Measurements from ENCODE around the gene PODN.

PODN gene

GRCh38 chr1:53115403-53116306 is 53.6 kb downstream of the PODN start:
- no peak for DNase-seq

DNA sequence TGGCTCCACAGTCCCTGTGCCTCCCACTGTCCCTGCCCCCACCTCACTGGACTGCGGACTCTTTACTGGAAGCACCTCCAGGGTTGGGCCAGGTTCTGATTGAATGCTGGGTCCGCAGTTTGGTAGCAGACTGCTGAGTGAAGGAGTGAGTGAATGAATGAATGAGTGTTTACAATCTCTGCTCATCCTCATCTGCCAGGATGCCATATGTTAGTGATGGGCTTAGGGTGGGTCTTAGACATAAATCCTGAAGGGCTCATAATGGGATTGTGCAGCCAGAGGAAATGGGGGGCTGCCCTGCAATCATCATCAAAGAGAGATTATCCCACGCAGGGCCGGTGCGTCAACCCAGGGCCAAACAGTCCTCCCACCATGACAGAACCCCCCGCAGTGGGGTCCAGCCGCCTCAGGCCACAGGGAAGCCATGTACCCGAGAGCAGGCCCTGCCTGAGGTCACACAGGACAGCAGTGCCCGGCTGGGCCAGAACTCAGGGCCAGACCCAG is 54.3 kb downstream of the PODN start:
- no peak for DNase-seq

GRCh38 chr1:53116933-53117600 is 55.1 kb downstream of the PODN start:
- DNase-seq = no peak

DNA sequence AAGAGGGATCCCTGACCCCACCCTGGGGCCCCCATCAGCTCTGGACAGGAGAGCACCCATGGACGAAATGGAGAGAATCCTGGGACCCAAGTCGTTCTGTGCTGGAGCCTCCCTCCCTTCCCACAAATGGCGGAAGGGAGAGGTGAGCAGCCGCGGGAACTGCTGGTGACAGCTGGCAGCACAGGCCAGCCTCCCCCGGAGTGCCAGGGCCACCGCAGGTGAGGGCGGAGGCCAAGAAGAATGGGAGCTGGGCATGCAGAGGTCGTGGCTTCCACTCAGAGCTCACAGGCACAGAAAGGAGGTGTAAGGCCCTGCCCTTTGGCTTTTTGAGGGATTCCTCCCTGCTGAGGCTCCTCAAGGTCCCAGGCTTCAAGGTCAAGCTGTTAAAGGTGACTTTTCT is 55.8 kb downstream of the PODN start:
- DNase-seq = no peak

DNA sequence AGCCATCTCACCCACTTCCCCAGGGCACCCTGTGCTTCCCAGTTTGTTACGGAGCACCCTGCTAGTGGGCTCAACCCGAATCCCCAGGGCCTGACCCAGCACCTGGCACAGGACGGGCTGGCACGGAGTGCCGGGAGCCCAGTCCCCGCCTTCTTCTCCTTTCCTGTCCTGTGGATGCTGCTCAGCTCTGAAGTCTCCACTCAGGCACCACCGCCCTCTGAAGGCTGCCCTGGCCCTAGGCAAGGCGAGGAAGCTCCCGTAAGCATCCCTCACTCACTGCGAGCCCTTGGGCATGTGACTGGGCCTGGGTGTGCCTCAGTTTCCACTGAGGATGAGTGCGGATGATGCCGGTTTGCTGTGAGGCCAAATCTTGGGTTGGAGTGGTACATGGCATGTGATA is 58.6 kb downstream of the PODN start:
- DNase-seq = no peak

DNA sequence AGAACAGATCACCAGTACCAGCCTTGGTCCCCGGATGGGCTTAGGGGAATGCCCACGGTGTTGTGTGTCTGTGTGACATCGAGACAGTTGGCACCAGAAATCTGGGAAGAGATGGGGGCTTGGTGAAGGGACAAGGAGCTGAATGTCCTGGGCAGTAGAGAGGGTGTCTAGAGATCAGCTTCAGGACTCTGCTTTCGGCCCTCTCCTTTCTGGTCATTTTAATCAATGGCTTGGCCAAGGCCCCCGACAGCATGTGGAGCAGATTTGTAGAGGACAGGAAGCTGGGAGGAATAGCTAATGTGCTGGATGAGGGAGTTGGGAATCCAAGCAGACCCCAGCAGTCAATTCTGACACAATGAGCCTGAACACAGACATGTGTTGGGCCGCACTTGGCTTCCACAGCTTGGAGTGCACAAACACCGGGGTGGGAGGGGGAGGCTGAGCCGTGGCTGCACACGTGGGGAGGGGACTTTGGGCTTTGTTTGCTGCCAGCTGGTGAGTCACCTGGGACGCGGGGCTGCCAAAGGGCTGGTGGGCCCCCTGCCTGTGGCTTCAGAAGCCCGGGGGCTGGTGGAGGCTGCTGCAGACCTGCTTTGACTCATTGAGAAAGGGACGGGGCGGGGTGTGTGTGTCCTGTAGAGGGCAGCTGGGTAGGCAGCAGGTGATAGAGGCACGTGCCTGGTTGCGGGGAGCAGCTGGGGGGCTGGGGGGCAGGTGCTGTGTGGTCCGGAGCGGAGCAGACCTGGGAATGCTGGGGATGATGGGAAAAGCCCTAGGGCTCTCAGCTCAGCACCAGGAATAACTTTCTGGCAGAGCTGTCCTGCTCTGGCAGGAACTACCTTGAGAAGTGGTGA is 59.5 kb downstream of the PODN start:
- DNase-seq = no peak

DNA sequence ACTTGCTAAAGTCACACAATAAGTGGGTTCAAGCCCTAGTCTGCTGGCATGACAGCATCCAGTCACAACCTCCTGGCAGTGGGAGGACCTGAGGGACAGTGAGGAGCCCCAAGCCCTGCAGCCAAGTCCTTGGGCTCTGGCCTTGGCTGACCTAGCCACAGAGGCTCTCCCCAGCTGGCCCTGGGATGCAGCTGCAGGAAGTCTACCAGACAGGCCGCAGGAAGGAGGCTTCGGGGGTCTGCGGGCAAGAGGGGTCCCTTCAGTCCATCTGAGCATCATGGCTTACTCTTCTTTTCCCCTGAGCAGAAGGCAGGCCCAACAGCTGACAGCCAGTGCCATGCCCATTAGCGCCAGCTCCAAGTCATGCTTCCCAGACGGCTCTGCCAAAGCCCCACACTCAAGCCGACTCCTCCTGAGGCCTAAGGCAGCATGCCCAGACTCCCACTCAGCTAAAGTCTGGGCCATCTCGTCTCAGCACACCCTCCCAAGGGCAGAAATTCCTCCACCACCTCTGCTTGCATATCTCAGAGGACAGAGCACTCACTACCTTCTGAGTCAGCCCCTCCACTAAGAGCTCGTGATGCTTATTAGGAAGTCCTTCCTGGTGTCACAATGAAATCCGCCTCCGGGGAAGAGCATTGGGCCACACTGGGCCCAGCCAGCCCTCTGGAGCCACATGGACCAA is 60.3 kb downstream of the PODN start:
- no peak for DNase-seq

DNA sequence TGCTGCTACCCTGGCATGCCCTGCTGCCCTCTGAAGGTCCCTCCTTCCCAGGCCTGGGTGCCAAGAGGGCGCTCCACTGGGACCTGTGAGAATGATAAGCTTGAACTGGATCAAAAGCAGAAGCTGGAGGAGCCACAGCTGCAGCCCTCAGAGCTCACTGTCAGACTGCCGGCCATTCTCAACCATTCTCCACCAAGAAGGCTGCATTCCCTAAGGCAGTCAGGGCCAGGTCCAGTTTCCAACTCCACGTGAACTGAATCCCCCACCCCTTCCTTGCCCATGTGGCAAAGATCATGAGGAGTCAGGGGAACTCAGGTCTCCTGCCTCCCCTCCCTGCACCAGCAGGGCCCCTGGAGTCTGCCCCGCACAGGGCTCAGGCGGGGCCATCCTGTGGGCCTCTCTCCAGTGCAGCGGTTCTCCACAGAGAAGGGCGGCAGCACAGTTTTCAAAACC is 61.0 kb downstream of the PODN start:
- DNase-seq = no peak

- DNase-seq = no peak
These were observed 61.6 kb downstream of the PODN start for GRCh38 chr1:53123453-53124140.

DNA sequence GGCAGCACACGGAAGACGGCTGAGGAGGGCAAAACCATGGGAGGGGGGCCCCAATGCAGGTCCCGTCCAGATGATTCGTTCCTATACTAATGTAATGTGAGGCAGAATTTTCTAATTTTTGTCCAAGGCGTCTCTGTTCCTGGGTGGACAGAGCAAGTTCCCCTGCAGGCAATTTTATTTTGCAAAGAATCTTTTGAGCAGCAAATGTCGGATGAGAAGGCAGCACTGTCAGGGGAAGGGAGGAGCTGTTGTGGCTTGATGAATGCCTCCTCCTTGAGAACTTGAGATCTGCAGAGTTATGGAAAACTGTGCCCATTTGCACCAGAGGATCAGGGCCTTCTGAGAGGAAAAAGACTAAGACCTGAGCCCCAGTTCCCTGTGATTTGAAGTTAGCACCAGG is 63.1 kb downstream of the PODN start:
- no peak for DNase-seq

GRCh38 chr1:53125623-53126360 is 63.8 kb downstream of the PODN start:
- DNase-seq = no peak

DNA sequence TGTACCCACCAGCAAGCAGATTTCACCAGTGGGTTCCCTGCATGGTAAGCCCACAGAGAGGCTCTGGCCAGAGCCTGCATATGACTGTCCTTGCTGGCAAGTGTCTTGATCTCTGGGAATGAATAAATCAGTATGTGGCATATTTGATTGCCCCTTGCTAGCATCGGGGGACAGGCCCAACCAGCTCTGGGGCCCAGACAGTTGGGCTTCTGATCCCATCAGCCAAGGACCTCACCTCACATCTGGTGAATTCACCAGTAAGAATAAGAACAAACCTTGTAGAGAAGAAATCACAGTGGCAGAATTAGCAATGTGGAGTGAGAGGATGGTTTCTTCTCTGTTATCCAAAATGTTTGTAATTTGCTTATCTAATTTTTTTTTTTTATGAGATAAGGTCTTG is 64.5 kb downstream of the PODN start:
- DNase-seq = no peak

GRCh38 chr1:53127546-53127945 is 65.5 kb downstream of the PODN start:
- peak in 2 of 5 experiments; percentile 24 to 54 for DNase-seq

DNA sequence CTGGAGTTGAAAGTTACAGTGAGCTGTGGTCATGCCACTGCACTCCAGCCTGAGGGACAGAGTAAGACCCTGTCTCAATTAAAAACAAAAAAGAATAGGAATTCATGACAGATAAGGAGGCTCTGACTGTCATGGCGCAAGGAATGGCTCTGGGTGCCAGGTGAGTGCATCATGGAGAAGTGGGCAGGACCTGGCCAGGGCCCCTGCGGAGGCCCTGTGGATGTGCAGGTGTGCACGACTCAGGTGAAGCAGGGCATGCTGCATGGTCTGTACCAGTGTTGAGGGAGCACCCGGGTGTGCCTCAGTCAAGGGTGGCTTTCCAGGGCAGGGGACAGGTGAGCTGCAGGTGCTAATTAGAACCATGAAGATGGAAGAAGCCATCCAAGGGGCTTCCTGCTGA is 66.4 kb downstream of the PODN start:
- DNase-seq = no peak

DNA sequence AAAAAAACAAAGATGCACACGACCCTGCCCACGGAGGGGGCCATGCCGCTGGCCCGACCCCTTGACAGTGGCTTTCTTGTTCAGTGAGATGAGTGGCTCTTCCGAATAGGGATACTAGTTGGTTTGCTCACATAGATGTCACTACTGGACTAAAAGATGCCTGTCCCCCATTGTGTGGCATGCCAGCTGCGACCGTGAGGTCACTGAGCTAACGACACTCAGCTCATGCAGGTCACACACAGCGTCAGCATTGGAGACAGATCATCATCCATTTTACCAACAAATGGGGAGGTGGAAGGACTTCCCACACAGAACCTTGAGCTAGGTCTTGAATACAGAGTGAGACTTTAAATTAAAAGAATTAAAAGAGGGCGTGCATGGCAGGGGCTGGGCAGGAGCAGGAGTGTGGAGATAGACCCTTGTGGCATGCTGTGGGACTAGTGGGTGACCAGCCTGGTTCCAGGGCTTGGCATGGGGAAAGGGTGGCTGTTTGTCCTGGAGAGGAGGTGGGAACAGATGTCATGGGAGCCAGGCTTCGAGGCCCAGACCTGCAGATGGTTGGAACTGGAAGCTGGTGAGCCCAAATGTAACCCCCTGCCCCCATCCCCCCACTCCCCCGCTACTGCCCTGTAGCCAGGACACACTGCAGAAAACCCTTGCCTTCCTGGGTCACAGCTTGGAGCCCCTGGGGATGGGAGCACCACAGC is 68.0 kb downstream of the PODN start:
- no peak for DNase-seq

GRCh38 chr1:53130598-53130877 is 68.5 kb downstream of the PODN start:
- no peak for DNase-seq

GRCh38 chr1:53130878-53131589 is 69.0 kb downstream of the PODN start:
- DNase-seq = no peak

DNA sequence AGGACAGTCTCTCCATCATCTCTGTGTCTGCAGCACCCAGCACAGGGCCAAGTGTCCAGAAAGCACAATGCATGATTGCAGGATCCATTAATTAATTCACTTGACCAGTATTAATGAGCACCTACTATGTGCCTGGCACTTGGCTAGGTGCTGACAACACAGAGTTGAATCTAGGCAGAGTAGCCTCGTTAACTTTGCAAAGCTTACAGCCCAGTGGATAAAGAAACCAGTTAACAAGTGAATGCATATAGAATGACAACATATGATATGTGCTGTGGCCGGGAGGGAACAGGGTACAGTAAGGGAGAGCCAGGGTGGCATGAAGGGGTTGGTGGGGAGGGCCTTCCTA is 69.6 kb downstream of the PODN start:
- no peak for DNase-seq

DNA sequence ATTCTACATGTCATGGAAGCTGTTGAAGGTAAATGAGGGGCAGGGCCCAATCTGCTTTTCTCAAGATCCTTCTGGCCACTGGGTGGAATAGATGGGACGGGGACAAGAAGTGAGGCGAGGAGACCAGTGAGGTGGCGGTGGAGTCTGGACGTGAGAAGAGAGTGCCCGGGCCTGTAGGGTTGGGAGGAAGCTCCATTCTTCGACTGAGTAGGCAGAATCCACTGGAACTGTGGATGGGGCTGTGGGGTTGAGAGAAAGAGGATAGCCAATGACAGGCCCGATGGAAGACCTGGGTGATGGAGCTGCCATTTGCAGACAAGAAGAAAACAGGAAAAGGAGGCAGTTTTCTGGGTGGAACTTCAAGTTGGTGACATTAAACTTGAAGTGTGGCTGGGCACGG is 70.2 kb downstream of the PODN start:
- no peak for DNase-seq

Data from T-helper 2 cell (primary cell).